LNCaP clone FGC (cell line): ENCODE measurements around the gene OR1D5.
A peak's percentile ranks its signal among the peaks of the same experiment; 100 is the strongest.
"Not testable (repeated sequence)": the region's sequence is repeated elsewhere in the genome, so short reads cannot be mapped to it uniquely, and the experiment has no call there.

ENCODE experiments used
- DNase-seq: peaks from one replicate; pipeline ENCODE4 v3.0.0-alpha.2; 2011; ENCODE audit warnings: low read depth
- H3K4me3 ChIP-seq: 2 replicates; pipeline ENCODE4 v1.5.1; 2011; ENCODE audit warnings: mild to moderate bottlenecking, low read depth, low read length, control low read depth
- TF ChIP-seq, protein P1 (sequence below): IDR thresholded peaks from 2 replicates; pipeline ENCODE4 v1.5.1; 2012; ENCODE audit warnings: mild to moderate bottlenecking; ENCODE audit not compliant: control insufficient read depth, insufficient read depth; ENCODE audit errors: extremely low read depth

OR1D5 gene, protein sequence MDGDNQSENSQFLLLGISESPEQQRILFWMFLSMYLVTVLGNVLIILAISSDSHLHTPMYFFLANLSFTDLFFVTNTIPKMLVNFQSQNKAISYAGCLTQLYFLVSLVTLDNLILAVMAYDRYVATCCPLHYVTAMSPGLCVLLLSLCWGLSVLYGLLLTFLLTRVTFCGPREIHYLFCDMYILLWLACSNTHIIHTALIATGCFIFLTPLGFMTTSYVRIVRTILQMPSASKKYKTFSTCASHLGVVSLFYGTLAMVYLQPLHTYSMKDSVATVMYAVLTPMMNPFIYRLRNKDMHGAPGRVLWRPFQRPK

DNA sequence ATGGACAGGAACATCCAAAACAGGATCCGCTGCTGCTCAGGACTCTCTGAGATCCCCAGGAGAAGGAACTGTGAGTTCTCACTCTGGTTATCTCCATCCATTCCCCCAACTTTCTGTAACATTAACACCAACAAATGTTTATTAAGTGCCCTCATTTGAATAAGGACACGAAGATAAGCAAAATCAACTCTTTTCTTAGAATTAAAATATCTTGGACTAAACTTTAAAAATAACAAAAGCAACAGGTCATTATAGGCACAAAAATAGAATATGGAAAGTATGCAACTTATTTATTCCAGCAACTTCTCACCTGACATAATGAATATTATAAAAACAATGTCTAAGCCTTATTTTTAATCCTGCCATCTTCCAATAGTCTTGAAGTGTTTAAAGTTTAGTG, at the start of gene OR1D5:
TSS of gene OR1D5 (minus strand) at position 101 of the 400 bp plus-strand sequence. CDS start at position 101, 0 bp downstream.
- not testable (repeated sequence) for DNase-seq, H3K4me3 ChIP-seq

DNA sequence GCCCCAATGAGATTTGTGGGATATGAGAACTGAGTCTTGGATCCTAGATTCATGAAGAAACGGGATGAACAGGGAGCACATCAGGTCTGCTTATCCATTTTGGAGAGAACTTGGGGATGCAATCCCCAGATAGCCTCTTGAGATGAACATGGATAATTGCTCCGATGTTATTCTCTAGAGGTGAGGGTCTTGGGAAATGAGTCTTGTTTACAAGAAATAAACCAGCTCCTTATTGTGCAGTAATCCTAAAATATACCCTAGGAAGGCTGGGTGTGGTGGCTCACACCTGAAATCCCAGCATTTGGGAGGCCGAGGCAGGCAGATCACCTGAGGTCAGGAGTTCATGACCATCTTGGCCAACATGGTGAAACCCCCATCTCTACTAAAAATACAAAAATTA, 40.9 kb upstream of the OR1D5 start, which contains the start of gene OR1D2:
TSS of gene OR1D2 (minus strand) at position 101 of the 400 bp plus-strand sequence. CDS start 11,426 bp downstream, outside the sequence.
- TF ChIP-seq, protein P1, sequence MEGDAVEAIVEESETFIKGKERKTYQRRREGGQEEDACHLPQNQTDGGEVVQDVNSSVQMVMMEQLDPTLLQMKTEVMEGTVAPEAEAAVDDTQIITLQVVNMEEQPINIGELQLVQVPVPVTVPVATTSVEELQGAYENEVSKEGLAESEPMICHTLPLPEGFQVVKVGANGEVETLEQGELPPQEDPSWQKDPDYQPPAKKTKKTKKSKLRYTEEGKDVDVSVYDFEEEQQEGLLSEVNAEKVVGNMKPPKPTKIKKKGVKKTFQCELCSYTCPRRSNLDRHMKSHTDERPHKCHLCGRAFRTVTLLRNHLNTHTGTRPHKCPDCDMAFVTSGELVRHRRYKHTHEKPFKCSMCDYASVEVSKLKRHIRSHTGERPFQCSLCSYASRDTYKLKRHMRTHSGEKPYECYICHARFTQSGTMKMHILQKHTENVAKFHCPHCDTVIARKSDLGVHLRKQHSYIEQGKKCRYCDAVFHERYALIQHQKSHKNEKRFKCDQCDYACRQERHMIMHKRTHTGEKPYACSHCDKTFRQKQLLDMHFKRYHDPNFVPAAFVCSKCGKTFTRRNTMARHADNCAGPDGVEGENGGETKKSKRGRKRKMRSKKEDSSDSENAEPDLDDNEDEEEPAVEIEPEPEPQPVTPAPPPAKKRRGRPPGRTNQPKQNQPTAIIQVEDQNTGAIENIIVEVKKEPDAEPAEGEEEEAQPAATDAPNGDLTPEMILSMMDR = no peak
- no peak for DNase-seq
- no peak within 1 kb of the TSS for H3K4me3 ChIP-seq

DNA sequence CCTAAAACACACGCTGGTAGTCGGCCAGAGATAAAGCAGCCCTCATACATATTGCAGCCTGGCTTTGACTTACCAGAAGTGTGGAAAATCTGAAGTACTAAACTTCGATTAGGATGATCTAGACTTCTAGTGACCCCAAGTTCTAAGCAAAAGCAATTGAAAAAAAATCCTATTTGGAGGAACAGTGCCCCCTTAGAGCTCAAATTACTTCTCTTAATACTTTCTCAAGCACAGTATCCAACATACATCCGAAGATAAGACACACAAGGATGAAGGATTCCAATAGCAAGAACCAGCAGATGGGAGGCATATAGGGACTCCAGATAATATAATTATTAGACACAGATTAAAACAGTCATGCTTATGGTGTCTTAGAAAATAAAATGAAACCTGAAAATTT, 10.4 kb upstream of the OR1D5 start:
- H3K4me3 ChIP-seq, DNase-seq: not testable (repeated sequence)

DNA sequence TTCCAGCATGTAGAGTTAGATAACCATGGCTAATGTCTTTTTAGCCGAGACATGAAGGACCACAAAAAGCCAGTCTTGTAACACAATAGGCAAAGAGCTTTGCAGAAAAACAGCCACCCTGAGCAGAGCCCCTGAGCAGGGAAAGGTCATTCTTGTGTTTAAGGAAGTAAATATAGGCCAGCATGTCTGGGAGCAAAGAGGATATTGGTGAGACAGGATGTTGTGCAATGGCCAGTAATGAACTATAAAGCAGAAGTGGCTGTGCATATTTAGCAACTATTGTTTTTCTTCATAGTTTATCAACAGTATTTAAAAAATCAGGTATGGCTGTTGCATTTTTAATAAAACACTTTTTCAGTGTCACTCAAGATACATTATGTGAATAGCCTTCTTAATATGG, 1.8 kb upstream of the OR1D5 start:
- DNase-seq, H3K4me3 ChIP-seq: not testable (repeated sequence)

DNA sequence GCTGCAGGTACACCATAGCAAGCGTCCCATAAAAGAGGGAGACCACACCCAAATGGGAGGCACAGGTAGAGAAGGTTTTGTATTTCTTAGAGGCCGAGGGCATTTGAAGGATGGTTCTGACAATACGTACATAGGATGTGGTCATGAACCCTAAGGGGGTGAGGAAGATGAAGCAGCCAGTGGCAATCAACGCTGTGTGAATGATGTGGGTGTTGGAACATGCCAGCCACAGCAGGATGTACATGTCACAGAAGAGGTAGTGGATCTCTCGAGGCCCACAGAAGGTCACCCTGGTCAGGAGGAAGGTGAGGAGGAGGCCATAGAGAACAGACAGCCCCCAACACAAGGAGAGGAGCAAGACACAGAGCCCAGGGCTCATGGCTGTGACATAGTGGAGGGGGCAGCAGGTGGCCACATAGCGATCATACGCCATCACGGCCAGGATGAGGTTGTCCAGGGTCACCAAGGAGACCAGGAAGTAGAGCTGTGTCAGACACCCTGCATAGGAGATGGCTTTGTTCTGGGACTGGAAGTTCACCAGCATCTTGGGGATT, 506 bp downstream of the OR1D5 start:
- not testable (repeated sequence) for DNase-seq

DNA sequence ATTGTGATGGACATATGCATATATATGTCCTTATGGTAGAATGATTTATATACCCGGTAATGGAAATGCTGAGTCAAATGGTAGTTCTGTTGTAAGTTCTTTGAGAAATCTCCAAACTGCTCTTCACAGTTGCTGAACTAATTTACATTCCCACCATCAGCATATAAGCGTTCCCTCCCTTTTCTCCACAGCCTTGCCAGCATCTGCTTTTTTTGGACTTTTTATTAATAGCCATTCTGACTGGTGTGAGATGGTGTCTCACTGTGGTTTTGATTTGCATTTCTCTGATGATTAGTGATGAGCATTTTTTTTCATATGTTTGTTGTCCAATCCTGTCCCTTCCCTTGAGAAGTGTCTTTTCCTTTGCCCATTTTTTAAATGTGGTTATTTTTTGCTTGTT, 8.5 kb downstream of the OR1D5 start:
- H3K4me3 ChIP-seq, DNase-seq: not testable (repeated sequence)

More for the DNA sequence above, 506 bp downstream of the OR1D5 start:
- H3K4me3 ChIP-seq = not testable (repeated sequence)

DNA sequence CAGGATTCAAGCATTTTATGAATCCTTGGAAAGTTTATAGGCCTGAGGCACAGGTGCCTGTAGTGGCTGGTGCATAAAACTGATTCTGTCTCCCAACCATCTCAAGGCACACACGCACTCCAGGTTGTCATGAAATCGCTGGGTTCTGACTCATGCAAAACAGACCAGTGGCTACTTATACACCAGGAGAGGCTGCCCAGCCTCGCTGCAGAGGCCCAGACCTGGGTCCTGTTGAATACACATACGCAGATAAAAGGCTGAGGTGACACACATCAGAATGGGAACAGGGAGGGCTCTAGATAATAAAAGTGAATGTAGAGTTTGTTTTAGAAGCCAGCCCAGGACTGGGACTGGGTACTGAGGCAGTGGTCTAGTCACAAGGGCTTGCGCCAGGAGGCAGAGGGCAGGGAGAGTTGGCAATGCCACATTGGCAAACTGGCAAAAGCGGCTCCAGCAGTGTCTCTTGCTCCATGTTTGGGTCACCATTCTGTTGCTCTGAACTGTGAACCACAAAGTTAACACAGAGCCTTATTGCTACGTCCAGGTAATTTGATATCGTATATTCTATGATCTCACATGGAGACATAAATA, 13.6 kb downstream of the OR1D5 start:
- peak overlapping the region; percentile 77 for H3K4me3 ChIP-seq
- DNase-seq = no peak
- TF ChIP-seq, protein P1 = no peak

DNA sequence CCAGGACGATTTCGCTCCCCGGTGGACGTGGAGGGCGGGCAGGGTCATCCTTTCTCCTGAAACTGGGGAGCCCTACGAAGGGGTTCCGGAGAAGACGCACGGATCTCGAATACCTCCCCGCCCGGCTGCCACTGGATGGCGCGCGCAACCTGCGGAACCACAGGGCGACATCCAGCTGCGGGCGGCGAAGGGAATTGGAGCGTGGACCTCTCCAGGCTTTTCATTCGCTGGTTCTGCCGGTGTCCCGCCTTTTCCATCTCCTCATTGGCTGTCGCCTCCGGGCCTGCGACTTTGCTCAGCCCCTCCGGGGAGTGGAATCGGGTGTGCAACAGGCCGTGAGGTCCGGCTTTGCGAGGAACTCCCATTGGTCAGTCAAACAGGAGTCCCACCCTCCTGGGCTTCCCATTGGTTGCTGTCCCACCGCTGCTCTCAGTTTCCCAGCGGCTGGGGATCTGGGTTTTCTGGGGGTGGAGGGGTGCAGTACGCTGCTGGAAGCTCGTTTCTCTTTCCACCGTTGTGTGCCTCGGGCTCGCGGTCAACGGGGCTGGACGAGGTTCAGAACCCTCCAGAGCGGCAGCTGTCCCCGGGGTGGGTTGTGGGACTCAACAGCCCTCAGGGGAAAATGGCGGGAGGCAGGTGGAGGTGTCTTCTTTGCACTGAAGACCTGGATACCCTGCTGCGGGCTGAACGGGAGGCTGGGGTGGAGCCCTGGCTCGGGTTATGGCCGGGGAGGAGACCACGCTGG, 14.5 kb downstream of the OR1D5 start:
- TF ChIP-seq, protein P1 = peak; percentile 94
- H3K4me3 ChIP-seq = peak overlapping the region; percentile 77
- DNase-seq = peak; percentile 94

DNA sequence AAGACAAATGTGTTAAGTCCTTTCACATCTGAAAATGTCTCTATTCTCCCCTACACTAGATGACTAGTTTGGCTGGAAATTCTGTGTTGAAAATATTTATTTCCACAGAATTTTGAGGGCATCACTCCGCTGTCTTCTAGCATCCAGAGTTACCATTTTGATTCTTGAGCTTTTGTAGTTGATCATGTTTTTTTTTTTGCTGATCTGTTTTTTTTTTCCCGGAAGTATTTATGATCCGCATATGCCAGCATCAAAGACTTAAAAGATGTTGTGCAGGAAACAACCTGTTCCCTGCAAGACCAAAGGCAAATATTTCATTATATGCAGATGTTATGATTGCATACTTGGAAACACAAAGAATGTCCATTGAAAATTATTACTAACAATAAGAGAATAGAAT, 16.7 kb downstream of the OR1D5 start:
- TF ChIP-seq, protein P1 = no peak
- no peak for DNase-seq
- H3K4me3 ChIP-seq = no peak overlapping the region
